SK-N-MC (cell line): ENCODE measurements around the gene CDH12.

ENCODE experiments used
- EZH2 ChIP-seq: fragments of 200-600 bp; sonication (generic); IDR thresholded peaks from one replicate; pipeline ENCODE4 v1.6.1; 2017; ENCODE audit warnings: antibody characterized with exemption
- FOXP2 ChIP-seq: optimal IDR thresholded peaks from 2 replicates; pipeline ENCODE3; 2011; ENCODE audit warnings: mild to moderate bottlenecking, moderate library complexity; ENCODE audit not compliant: insufficient read depth; ENCODE audit errors: extremely low read length, control extremely low read depth
- POLR2AphosphoS5 ChIP-seq: IDR thresholded peaks from 2 replicates; pipeline ENCODE4 v1.6.1; 2012; ENCODE audit warnings: mild to moderate bottlenecking, low read depth, low read length, borderline replicate concordance

DNA sequence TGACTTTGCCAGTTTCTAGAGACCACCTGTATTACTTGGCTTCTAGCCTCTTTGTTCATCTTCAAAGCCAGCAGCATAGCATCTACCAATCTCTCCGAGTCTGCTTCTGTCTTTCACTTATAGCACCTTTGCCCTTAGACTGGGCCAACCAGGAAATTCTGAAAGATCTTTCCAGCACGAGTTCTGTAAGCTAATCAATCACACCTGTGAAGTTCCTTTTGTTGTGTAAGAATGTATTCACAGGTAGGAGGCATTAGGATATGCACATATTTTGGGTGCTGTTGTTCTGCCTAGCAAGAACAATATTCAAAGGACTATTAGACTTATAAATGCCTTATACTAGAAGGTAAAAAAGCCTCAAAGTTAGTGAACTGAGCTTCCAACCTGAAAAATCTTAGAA is 232.1 kb downstream of the CDH12 start:
- TF ChIP-seq EZH2 (no peak), POLR2AphosphoS5 (no peak), FOXP2 (no peak)
